ENCODE measurements around the gene HOXA5.
A peak's percentile ranks its signal among the peaks of the same experiment; 100 is the strongest.

The HOXA5 gene

DNA sequence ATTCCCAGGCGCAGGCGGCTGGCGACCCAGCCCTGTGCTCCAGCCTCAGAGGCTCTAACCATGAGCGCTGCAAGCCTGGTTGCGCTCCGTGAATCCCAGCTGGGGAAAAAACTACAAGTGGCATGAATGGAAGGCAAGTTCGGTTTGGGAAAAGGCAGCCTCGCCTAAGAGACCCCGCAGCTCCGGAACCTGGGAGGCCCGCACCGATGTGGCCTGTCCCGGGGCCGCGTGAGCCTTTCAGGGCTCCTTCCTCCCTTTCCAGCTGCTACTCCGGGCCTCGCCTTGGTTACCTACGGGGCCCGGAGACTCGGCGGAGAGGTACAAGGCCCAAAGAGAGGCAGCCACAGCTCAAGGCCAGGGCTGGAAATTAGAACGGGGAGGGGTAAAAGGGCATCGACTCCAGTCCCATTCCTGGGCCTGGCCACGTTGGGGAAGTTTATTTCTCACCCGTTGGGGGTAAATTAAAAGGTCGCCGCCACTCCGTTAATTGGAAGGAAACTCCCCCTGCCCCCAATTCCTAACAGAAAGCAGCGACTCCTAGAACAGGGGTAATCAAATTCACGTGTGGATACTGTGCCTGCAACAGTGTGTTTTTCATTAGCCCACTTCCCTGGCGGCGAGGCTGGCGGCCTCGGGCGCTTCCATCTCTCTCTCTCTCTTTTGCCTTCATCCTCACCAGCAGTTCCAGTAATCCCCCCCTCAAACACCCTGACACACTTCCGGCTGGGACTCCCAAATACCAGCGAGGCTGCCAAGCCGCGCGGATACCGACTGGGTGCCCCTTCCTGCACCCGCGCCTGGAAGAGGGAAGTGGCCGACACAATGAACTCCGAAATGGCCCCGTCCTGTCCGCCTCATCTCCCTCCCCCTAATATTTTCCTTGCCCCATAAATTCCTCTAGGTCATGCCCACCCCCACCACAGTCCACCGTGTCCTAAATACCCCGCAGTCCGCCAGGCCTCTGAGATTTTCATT lies 23.3 kb upstream of the HOXA5 start:
- H3K9me3 Mint-ChIP-seq = no peaks in the 10 kb centered on the region
- peak overlapping the region; percentile 83 for H3K27ac Mint-ChIP-seq
- peaks cover 29% of the 10 kb centered on the region for H3K4me1 Mint-ChIP-seq
- H3K36me3 Mint-ChIP-seq = peaks cover 3% of the 10 kb centered on the region
- H3K4me3 Mint-ChIP-seq = peak overlapping the region; percentile 30
- H3K27me3 Mint-ChIP-seq = peaks cover 59% of the 10 kb centered on the region

- Mint-ChIP-seq H3K4me3 (peak overlapping the region; percentile 57), H3K27me3 (peaks cover 56% of the 10 kb centered on the region)
Measured at GRCh38 chr7:27165996-27166530, 22.6 kb upstream of the HOXA5 start.

GRCh38 chr7:27165089-27165995 lies 21.9 kb upstream of the HOXA5 start, which contains the start of gene HOXA9:
Gene HOXA9, minus strand, starts transcription at chr7:27165537. Its CDS starts 80 bp downstream, at chr7:27165457.
- no peaks in the 10 kb centered on the region for H3K9me3 Mint-ChIP-seq
- peaks cover 22% of the 10 kb centered on the region for H3K4me1 Mint-ChIP-seq
- H3K27me3 Mint-ChIP-seq = peaks cover 53% of the 10 kb centered on the region
- H3K27ac Mint-ChIP-seq = peak within 1 kb of the TSS; percentile 81
- peak within 1 kb of the TSS; percentile 57 for H3K4me3 Mint-ChIP-seq
- H3K36me3 Mint-ChIP-seq = peaks cover 2% of the 10 kb centered on the region

More at GRCh38 chr7:27165996-27166530, 22.6 kb upstream of the HOXA5 start:
- Mint-ChIP-seq H3K4me1 (peaks cover 24% of the 10 kb centered on the region), H3K9me3 (no peaks in the 10 kb centered on the region), H3K27ac (peak overlapping the region; percentile 81), H3K36me3 (peaks cover 2% of the 10 kb centered on the region)

DNA sequence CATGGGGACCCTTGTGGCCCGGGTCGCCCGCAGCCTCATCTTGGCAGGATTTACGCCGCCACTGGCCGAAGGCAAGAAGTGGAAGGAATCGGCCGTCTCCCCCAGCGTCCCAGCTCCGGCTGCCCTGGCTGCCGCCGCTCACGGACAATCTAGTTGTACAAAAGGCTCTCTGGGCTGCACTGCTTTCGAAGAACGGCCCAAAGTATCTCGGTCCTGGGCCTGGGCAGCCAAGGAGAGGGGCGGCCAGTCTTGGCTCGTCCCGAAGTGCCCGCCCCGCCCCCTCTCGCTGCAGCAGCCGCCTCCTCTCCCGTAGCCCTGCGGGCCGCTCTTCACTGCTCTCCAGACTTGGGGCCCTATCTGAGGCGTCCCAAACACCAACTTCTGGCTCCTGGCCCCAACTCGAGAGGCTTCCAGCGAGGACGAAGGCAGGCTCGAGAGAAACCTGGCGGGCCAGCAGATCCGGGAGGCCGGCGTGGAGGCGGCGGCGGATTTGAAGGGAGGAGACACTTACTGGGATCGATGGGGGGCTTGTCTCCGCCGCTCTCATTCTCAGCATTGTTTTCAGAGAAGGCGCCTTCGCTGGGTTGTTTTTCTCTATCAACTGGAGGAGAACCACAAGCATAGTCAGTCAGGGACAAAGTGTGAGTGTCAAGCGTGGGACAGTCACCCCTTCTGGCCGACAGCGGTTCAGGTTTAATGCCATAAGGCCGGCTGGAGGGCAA lies 21.0 kb upstream of the HOXA5 start:
- Mint-ChIP-seq H3K9me3 (no peaks in the 10 kb centered on the region), H3K36me3 (peaks cover 2% of the 10 kb centered on the region), H3K27me3 (peaks cover 55% of the 10 kb centered on the region), H3K4me3 (no peak overlapping the region), H3K27ac (peak overlapping the region; percentile 62), H3K4me1 (peaks cover 27% of the 10 kb centered on the region)

- H3K9me3 Mint-ChIP-seq = no peaks in the 10 kb centered on the region
- peaks cover 27% of the 10 kb centered on the region for H3K4me1 Mint-ChIP-seq
- peaks cover 59% of the 10 kb centered on the region for H3K27me3 Mint-ChIP-seq
- H3K4me3 Mint-ChIP-seq = no peak overlapping the region
- H3K36me3 Mint-ChIP-seq = peaks cover 2% of the 10 kb centered on the region
- H3K27ac Mint-ChIP-seq = peak overlapping the region; percentile 55
Measured at GRCh38 chr7:27164045-27164366, 20.5 kb upstream of the HOXA5 start.

- Mint-ChIP-seq H3K36me3 (no peaks in the 10 kb centered on the region), H3K4me1 (peaks cover 25% of the 10 kb centered on the region), H3K9me3 (no peaks in the 10 kb centered on the region), H3K27me3 (peaks cover 58% of the 10 kb centered on the region), H3K4me3 (no peak overlapping the region), H3K27ac (peak overlapping the region; percentile 48)
Measured at GRCh38 chr7:27163288-27164044, 20.0 kb upstream of the HOXA5 start.

GRCh38 chr7:27162561-27163287 lies 19.2 kb upstream of the HOXA5 start:
- Mint-ChIP-seq H3K4me1 (peaks cover 31% of the 10 kb centered on the region), H3K27ac (no peak overlapping the region)

DNA sequence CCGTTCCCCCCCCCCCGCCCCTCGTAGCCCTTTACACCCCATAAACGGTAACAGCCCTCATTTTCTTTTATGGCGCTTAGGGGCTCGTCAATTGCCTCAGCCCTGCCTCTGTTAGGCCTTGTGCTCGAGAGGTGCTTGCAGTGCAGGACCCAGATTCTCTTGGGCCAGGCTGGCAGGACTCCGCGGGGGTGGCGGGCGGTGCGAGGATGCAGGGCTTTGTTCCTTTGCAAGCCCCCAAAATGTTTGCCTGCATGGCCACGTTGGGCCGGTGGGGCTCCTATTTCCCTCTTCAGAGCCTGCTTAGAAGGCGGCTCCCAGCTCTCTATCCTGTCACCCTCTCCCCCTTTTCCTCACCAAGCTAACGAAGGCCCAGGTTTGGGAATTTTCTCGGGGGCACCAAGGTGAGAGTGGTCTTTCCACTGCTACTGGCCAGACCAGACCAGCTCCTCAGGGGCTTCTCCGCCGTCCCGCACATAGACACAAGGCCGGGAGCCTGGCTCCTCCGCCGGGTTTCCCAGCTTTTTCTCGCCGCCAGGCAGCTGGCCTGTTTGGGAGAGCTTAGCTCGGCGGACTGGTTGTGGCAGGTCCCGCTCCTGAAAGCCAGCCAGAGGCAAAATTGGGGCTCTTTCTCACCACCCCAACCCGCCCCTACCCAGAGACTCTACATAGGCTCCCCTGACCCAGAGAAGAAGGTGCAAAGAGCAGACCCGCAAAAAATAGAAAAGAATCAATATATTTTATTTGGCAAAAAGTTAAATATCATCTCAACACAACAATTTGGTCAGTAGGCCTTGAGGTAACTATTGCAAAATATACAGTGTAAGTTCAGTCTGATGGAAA lies 18.5 kb upstream of the HOXA5 start:
- H3K4me3 Mint-ChIP-seq = no peak overlapping the region
- no peaks in the 10 kb centered on the region for H3K9me3 Mint-ChIP-seq
- H3K27ac Mint-ChIP-seq = no peak overlapping the region
- H3K4me1 Mint-ChIP-seq = peaks cover 26% of the 10 kb centered on the region
- no peaks in the 10 kb centered on the region for H3K36me3 Mint-ChIP-seq
- H3K27me3 Mint-ChIP-seq = peaks cover 58% of the 10 kb centered on the region

More at GRCh38 chr7:27162561-27163287, 19.2 kb upstream of the HOXA5 start:
- H3K4me3 Mint-ChIP-seq = no peak overlapping the region
- no peaks in the 10 kb centered on the region for H3K9me3 Mint-ChIP-seq
- H3K36me3 Mint-ChIP-seq = no peaks in the 10 kb centered on the region
- H3K27me3 Mint-ChIP-seq = peaks cover 58% of the 10 kb centered on the region

DNA sequence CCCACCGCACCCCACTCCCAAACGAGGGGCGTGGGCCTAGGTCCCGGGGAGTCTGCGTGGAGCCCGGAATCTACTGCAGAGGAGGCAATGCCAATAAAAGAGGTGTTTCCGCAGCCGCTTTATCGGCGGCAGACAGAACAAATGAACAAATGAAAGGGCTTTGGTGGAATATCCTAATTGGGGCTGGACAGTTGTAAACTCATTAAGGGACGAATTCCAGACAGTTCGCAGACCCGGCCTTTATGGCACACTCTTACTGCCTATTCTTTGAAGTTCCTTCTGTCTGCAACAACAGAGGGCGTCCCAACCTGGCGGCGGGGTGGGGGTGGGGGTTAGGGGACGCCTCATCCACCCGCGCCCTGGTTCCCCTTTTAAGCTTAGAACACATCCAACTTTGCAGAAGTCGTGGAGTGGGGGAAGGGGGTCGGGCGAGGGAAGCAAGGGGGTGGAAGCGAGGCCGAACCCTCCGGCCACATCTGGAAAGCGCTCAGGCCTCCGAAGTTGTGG lies 17.8 kb upstream of the HOXA5 start:
- Mint-ChIP-seq H3K27me3 (peaks cover 62% of the 10 kb centered on the region), H3K27ac (no peak overlapping the region), H3K4me3 (peak overlapping the region; percentile 78), H3K36me3 (no peaks in the 10 kb centered on the region), H3K4me1 (peaks cover 28% of the 10 kb centered on the region), H3K9me3 (no peaks in the 10 kb centered on the region)

GRCh38 chr7:27160546-27161213 lies 17.2 kb upstream of the HOXA5 start:
- Mint-ChIP-seq H3K27me3 (peaks cover 60% of the 10 kb centered on the region), H3K36me3 (no peaks in the 10 kb centered on the region), H3K4me3 (peak overlapping the region; percentile 78), H3K27ac (no peak overlapping the region), H3K9me3 (no peaks in the 10 kb centered on the region), H3K4me1 (peaks cover 29% of the 10 kb centered on the region)

DNA sequence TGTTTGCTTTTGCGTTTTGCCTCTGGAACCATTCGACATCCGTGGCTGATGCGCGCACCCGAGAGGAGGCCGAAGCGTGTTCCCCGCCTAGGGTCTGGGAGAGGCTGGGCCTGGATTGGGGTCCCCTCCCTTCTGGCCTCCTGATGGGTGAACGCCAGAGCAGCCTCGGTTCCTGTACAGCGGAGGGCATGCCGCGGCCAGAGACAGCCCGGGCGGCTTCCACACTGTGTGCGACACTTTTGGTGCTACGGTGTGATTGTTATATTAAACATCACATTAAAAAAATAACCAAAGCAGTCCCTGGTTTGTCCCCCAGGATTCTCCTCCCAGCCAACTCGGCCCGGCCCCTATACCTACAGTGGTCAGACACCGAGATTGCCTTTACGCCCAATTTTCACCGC lies 16.7 kb upstream of the HOXA5 start:
- Mint-ChIP-seq H3K27me3 (peaks cover 63% of the 10 kb centered on the region), H3K9me3 (no peaks in the 10 kb centered on the region), H3K4me1 (peaks cover 31% of the 10 kb centered on the region), H3K36me3 (no peaks in the 10 kb centered on the region), H3K4me3 (peak overlapping the region; percentile 74), H3K27ac (no peak overlapping the region)

DNA sequence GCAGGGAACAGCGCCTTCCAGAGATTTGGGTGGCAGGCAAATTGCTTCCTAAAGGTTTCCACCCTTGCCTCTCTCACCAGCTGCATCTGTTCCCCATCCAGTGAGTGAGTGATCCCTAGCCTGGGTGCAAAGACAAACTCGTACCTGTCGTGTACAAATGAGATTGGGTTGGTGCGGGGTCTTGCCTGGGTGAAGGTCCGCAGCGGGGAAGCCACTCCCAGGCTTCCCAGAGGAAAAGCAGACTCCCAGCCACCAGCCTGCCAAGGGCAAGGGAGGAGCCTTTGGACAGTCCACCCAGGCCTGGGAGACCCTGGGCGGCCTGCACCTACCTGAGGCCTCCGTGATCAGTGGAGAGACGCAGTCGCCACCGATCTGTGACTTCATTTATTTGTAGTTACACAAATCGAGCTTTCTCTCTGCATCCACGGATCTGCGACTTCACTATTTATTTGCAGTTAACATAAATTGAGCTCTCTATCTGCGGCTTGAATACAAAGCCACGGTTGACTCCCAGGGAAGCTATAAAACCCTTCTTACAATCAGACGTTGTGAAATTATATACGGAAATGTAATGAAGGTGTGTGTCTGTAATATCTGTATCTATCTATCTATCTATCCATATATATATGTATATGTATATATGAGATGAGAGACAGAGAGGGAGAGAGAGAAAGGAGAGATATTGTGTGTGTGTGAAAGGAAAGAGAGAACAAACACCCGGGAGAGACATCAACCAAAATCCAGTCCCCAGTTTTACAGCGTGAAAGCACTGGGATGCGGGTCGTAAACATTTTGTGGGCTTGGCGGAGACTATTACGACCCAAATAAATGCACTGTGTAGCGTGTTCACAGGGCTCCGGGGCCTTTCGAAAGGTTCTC lies 16.0 kb upstream of the HOXA5 start:
- peaks cover 38% of the 10 kb centered on the region for H3K4me1 Mint-ChIP-seq
- peaks cover 3% of the 10 kb centered on the region for H3K36me3 Mint-ChIP-seq
- peaks cover 66% of the 10 kb centered on the region for H3K27me3 Mint-ChIP-seq
- peak overlapping the region; percentile 74 for H3K4me3 Mint-ChIP-seq
- H3K9me3 Mint-ChIP-seq = no peaks in the 10 kb centered on the region
- no peak overlapping the region for H3K27ac Mint-ChIP-seq

Measured in activated naive CD4-positive, alpha-beta T cell treated with anti-CD3 and anti-CD28 coated beads, Interleukin-2, amount 50 U/mL, for 24 hours (primary cell).